HG02610 (cell line): ENCODE data around the gene HIF1A.
A peak's percentile ranks its signal among the peaks of the same experiment; 100 is the strongest.

Experiments used
- ATAC-seq: cut with Tn5 transposase; IDR thresholded peaks from one replicate; pipeline ENCODE4 v1.9.1; 2021; ENCODE audit warnings: mild to moderate bottlenecking, moderate library complexity; ENCODE audit not compliant: unreplicated experiment

HIF1A gene

DNA sequence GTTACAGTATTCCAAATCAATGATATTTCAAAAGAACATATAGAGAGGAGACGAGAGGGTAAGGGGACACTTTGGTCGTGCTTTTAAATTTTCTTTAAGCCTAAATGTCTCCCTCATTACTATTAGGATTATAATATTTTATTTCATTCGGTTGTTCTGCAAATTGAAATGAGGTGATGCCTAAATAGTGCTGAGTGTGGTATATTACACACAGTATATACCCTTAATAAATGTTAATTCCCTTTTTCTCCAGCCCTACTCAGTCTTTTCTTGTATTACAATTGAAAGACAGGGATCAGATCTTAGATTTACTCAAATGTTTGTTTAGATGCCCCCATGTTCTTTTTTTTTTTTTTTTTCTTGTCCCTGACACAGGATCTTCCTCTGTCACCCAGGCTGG, 74.6 kb downstream of the HIF1A start:
- ATAC-seq: no peak

DNA sequence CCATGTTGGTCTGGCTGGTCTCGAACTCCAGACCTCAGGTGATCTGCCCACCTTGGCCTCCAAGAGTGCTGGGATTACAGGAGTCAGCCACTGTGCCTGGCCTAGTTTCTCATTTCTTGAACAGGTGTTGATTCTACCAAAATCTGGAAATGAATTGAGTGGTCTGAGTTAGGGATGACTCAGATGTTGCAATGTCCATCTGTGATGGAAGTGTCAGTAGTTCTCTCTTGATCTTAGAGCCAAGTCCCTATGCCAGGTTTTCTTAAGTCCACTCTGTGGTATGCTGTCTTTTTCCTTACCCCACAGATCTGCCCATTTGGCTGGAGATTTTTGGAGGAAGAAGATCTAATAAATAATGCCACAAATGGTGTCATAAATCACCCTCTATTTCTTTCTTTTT, 79.5 kb downstream of the HIF1A start:
- no peak for ATAC-seq

DNA sequence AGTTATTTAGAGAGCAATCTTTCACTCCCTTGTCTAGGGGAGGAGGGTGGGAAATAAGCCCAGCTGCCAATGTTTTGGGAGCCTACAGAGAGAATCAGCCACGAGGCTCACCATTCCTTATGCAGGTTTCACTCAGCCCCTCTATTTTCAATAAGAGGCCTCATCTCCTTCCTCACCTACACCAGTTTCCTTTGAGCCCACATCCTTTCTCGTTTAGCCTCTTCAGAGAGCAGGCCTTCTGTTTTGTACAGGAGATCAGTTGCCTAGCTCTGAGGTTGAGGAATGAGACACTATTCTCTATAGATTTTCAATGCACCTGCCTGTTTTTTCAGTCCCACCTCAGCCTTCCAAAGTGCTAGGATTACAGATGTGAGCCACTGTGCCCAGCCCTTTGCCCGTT, 84.8 kb downstream of the HIF1A start:
- peak; percentile 72 for ATAC-seq

DNA sequence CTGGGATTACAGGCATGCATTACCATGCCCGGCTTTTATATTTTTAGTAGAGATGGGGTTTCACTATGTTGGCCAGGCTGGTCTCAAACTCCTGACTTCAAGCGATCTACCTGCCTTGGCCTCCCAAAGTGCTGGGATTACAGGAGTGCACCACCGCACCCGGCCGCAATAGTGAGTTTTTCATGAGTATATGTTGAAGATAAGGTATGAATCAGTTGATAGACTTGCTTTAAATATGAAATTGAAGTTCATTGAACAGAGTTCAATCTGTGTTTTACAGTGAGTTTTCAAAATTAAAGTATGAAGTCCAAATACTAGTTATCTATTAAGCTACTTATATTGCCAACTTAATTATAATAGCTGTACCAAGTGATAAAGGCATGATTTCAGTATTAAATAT, 102.0 kb downstream of the HIF1A start:
- ATAC-seq: no peak
